ENCODE measurements around the gene BLTP3B. TPM values are rescaled to one million over a fixed set of nuclear protein-coding genes. Genes with fewer than 3 reads are reported as not detected.

BLTP3B gene
- total RNA-seq, 1 donor from 2014 or later, result 19.3 TPM

DNA sequence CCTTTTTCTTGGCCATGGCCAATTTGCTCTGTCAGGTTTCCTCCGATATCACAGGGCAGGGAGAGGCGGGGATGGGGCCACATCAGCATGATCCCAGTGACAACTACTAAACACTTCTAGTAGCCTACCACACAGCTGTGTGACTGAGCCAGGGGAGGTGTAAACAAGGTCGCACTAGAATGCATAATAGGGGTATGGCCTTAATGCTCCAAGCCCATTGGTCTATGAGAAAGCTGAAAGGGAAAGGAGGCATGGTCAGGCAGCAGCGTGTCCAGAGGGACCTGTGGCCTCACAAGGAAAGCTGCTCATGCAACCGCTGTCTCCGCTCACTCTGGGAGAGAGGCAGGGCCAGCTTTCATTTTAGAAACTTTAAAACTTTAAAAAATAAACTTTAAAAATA lies 30.4 kb upstream of the BLTP3B start:
- no peak for DNase-seq (ENCODE audit: low spot score in 2 of 2, unreplicated experiment in 2 of 2)
- Mint-ChIP-seq H3K27ac (no peak overlapping the region), H3K4me1 (peaks cover 17% of the 10 kb centered on the region), H3K4me3 (no peak overlapping the region), H3K36me3 (no peaks in the 10 kb centered on the region), H3K9me3 (no peaks in the 10 kb centered on the region), H3K27me3 (ENCODE audit: low read depth) (no peaks in the 10 kb centered on the region)
- TF ChIP-seq, protein P1, sequence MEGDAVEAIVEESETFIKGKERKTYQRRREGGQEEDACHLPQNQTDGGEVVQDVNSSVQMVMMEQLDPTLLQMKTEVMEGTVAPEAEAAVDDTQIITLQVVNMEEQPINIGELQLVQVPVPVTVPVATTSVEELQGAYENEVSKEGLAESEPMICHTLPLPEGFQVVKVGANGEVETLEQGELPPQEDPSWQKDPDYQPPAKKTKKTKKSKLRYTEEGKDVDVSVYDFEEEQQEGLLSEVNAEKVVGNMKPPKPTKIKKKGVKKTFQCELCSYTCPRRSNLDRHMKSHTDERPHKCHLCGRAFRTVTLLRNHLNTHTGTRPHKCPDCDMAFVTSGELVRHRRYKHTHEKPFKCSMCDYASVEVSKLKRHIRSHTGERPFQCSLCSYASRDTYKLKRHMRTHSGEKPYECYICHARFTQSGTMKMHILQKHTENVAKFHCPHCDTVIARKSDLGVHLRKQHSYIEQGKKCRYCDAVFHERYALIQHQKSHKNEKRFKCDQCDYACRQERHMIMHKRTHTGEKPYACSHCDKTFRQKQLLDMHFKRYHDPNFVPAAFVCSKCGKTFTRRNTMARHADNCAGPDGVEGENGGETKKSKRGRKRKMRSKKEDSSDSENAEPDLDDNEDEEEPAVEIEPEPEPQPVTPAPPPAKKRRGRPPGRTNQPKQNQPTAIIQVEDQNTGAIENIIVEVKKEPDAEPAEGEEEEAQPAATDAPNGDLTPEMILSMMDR (IDR thresholded peaks at IDR 0.05; ENCODE audit: unreplicated experiment), result no peak

DNA sequence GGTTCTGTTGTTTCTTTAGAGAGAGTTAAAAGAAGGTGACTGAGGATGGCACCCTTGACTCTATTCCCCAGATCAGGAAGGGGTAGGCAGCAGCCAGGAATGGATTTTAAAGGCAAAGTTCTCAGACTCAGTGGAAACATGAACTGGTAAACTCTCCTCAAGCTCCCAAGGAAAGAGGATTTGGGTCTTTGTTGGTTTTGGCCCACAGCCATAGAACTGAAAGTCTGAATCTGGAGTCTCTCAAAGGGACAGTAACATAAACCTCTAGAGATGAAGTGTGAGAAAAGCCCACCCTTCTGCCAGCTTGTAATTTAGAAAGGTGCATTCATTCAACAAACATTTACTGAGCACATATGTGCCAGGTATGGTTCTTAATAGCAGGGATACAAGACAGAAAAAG lies 28.6 kb upstream of the BLTP3B start:
- Mint-ChIP-seq H3K36me3 (no peaks in the 10 kb centered on the region), H3K4me3 (no peak overlapping the region)
- TF ChIP-seq, protein P1 (IDR thresholded peaks at IDR 0.05; ENCODE audit: unreplicated experiment), result no peak

DNA sequence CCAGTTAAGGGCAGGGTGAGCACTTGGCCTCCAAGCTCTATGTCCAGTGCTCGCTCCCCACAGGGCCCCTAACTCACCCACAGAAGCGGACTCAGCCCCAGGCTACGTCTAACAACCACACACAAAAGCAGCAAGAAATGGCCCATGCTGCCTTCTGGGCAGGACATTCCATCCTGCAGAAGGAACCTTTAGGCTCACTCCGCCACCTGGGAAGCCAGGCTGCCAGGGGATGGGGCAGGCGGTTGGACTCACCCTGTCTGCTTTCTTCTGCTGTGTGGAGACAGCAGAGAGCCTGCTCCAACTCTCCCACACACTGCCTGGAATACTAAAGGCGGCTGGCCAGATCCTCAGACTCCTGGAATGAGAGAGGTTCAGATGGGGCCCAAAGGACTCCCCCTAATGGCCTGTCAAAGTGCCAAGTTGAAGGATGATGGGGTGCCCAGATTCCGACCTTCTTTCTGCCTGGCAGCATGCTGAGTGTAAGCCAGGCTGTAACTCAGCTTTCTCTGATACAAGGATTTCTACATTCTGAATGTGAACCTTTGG lies 27.7 kb upstream of the BLTP3B start:
- Mint-ChIP-seq H3K27ac (peak overlapping the region; percentile 90), H3K4me3 (no peak overlapping the region)

More for the DNA sequence above, 28.6 kb upstream of the BLTP3B start:
- Mint-ChIP-seq H3K4me1 (peaks cover 17% of the 10 kb centered on the region), H3K9me3 (no peaks in the 10 kb centered on the region), H3K27me3 (ENCODE audit: low read depth) (no peaks in the 10 kb centered on the region), H3K27ac (peak overlapping the region; percentile 90)
- no peak for DNase-seq (ENCODE audit: low spot score in 2 of 2, unreplicated experiment in 2 of 2)

DNA sequence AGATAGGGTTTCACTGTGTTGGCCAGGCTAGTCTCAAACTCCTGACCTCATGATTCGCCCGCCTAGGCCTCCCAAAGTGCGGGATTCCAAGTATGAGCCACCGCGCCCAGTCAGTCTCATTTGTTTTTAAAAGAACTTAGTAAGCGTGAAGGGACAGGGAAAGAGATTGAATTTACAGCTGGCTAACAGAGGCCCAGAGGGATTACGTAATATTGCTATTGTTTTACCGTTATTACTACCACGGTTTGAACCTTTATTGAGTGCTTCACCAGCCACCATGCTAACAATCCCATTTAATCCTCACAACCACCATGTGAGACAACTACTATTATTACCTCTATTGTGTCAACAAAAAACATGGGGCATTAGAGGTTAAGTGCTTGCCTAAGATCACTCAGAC lies 26.7 kb upstream of the BLTP3B start:
- Mint-ChIP-seq H3K4me3 (no peak overlapping the region), H3K9me3 (no peaks in the 10 kb centered on the region), H3K27ac (no peak overlapping the region), H3K4me1 (peaks cover 18% of the 10 kb centered on the region), H3K36me3 (no peaks in the 10 kb centered on the region), H3K27me3 (ENCODE audit: low read depth) (no peaks in the 10 kb centered on the region)
- TF ChIP-seq, protein P1 (IDR thresholded peaks at IDR 0.05; ENCODE audit: unreplicated experiment), result no peak
- no peak for DNase-seq (ENCODE audit: low spot score in 2 of 2, unreplicated experiment in 2 of 2)

More for the DNA sequence above, 27.7 kb upstream of the BLTP3B start:
- Mint-ChIP-seq H3K4me1 (peaks cover 17% of the 10 kb centered on the region), H3K27me3 (ENCODE audit: low read depth) (no peaks in the 10 kb centered on the region), H3K9me3 (no peaks in the 10 kb centered on the region), H3K36me3 (no peaks in the 10 kb centered on the region)
- TF ChIP-seq, protein P1 (IDR thresholded peaks at IDR 0.05; ENCODE audit: unreplicated experiment), result no peak
- DNase-seq (ENCODE audit: low spot score in 2 of 2, unreplicated experiment in 2 of 2), result no peak

DNA sequence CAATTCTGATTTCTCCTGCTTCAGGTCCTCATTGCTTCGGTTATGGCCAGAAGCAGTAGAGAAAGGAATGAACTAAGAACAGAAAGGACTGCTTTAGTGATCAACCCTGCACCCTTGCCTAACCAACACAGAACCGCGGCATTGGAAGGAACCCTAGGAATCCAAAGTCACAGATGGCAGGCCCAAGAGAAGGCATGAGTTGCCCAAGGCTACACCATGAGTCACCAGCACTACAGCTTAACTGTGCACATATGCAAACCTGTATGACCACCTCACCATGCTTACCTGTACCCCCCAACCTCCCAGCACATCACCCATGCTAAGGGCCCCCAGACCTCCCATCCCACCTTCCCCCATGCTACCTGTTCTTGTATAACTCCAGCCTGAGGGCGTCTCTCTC lies 25.9 kb upstream of the BLTP3B start:
- Mint-ChIP-seq H3K9me3 (no peaks in the 10 kb centered on the region), H3K4me1 (peaks cover 26% of the 10 kb centered on the region), H3K27me3 (ENCODE audit: low read depth) (no peaks in the 10 kb centered on the region), H3K4me3 (no peak overlapping the region), H3K27ac (no peak overlapping the region), H3K36me3 (no peaks in the 10 kb centered on the region)
- TF ChIP-seq, protein P1 (IDR thresholded peaks at IDR 0.05; ENCODE audit: unreplicated experiment), result no peak
- DNase-seq (ENCODE audit: low spot score in 2 of 2, unreplicated experiment in 2 of 2), result no peak

DNA sequence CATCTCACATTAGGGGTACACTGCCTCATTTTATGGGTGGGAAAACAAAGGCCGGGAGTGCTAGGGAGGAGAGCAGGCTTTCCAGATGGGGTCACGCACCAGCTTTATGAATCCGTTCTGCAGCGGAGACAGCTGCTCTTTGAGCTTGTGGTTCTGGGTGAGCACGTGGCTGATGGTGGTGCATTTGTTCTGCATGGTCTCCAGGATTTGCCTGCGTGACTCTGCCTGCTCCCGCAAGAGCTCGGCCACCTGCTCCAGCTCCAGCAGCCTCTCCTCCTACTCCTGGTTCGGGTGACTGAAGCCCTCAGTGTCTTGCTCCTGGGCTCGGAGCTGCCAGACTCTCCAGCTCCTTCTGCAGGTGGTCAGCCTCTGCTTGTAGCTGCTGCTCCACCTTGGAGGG lies 23.6 kb upstream of the BLTP3B start:
- DNase-seq (ENCODE audit: low spot score in 2 of 2, unreplicated experiment in 2 of 2), result no peak
- peaks cover 30% of the 10 kb centered on the region for H3K4me1 Mint-ChIP-seq
- TF ChIP-seq, protein P1 (IDR thresholded peaks at IDR 0.05; ENCODE audit: unreplicated experiment), result no peak
- H3K27me3 Mint-ChIP-seq (ENCODE audit: low read depth), result no peaks in the 10 kb centered on the region
- H3K9me3 Mint-ChIP-seq, result no peaks in the 10 kb centered on the region
- no peak overlapping the region for H3K27ac Mint-ChIP-seq
- H3K4me3 Mint-ChIP-seq, result no peak overlapping the region
- no peaks in the 10 kb centered on the region for H3K36me3 Mint-ChIP-seq
